ENCODE measurements around the gene VPS37C. TPM values are rescaled to one million over a fixed set of nuclear protein-coding genes. Genes with fewer than 3 reads are reported as not detected.

Gene VPS37C
- total RNA-seq, 1 experiment from 2014 or later = 19.0 TPM

GRCh38 chr11:61125310-61125684 is 35.9 kb downstream of the VPS37C start:
- Histone ChIP-seq H2BK15ac (ENCODE audit: low read depth, low read length) (no peak overlapping the region), H2BK120ac (ENCODE audit: low read depth, low read length, poor library complexity, severe bottlenecking) (no peak overlapping the region), H2BK12ac (ENCODE audit: insufficient read length, low read depth, low read length) (no peak overlapping the region), H3K4me2 (ENCODE audit: insufficient read depth, insufficient read length, low read length) (no peak overlapping the region), H3K4me1 (ENCODE audit: insufficient read depth, low read length) (no peaks in the 10 kb centered on the region), H2BK5ac (ENCODE audit: insufficient read length, low read length) (no peak overlapping the region), H3K14ac (ENCODE audit: insufficient read depth, low read length) (no peak overlapping the region), H2AK5ac (ENCODE audit: insufficient read length, low read length) (no peak overlapping the region), H3K56ac (ENCODE audit: insufficient read length, low read depth, low read length) (no peak overlapping the region), H3K18ac (ENCODE audit: insufficient read length, low read depth, low read length) (no peak overlapping the region), H3K79me2 (ENCODE audit: insufficient read depth, low read length) (no peaks in the 10 kb centered on the region), H4K5ac (ENCODE audit: insufficient read length, low read depth, low read length) (no peak overlapping the region), H2BK20ac (ENCODE audit: low read depth, low read length, poor library complexity, severe bottlenecking) (no peak overlapping the region), H2AFZ (ENCODE audit: low read length) (no peak overlapping the region), H4K20me1 (ENCODE audit: control insufficient read depth, insufficient read depth, insufficient read length) (no peaks in the 10 kb centered on the region), H3K27ac (ENCODE audit: insufficient read length, low read depth, low read length) (no peak overlapping the region), H3K27me3 (ENCODE audit: insufficient read depth, low read length) (no peaks in the 10 kb centered on the region), H3K79me1 (ENCODE audit: insufficient read depth, low read depth, low read length, poor library complexity, severe bottlenecking) (no peaks in the 10 kb centered on the region), H3K4ac (ENCODE audit: low read depth, low read length) (no peak overlapping the region), H3K23me2 (ENCODE audit: insufficient read length, low read depth, low read length, poor library complexity, severe bottlenecking) (no peaks in the 10 kb centered on the region), H3K23ac (ENCODE audit: insufficient read length, low read depth, low read length) (no peak overlapping the region), H3K9me3 (ENCODE audit: control insufficient read depth, low read depth, low read length) (no peaks in the 10 kb centered on the region), H3K9ac (ENCODE audit: extremely low read depth, insufficient read length, low read length) (no peak overlapping the region), H4K91ac (ENCODE audit: insufficient read length, low read depth, low read length) (no peak overlapping the region), H3T11ph (ENCODE audit: low read length) (no peak overlapping the region), H4K8ac (replicated peaks; ENCODE audit: insufficient read length, low read depth, low read length) (no peak overlapping the region)
- Mint-ChIP-seq H3K9me3 (no peaks in the 10 kb centered on the region), H3K36me3 (ENCODE audit: insufficient read depth in 1 of 3, low read depth in 3 of 3) (0 out of 7 replicates have a peak, but pooled peaks cover 0 to 2% (median 0%) of the 10 kb centered on the region in 3 experiments), H3K4me3 (no peak overlapping the region), H3K27ac (no peak overlapping the region; a peak in 1 of 7 replicates), H3K27me3 (ENCODE audit: low read depth) (no peaks in the 10 kb centered on the region; the same call in 1 of the 2 replicates), H3K4me1 (peaks cover 8 to 17% of the 10 kb centered on the region in 2 experiments)
- no peak for DNase-seq
- WGBS (ENCODE audit: extremely low coverage, insufficient read length, low lambda C conversion rate) = no CpG with 5 or more reads among the region's 6 CpGs
- no peak for TF ChIP-seq CTCF (conservative IDR thresholded peaks at IDR 0.05)
